H1 (cell line): ENCODE measurements around the gene ABCG1. TPM values are rescaled to one million over a fixed set of nuclear protein-coding genes. Genes with fewer than 3 reads are reported as not detected.

Source experiments
- CTCF ChIA-PET: fragments of 300-600 bp; sonication (Branson Sonifier 250); formaldehyde crosslinking; loops from one replicate; lab custom pipeline; 2021; ENCODE audit not compliant: partially characterized antibody; lab: Charles Lee
- POLR2A ChIA-PET: fragments of 300-600 bp; sonication (Branson Sonifier 250); formaldehyde crosslinking; loops from one replicate; lab custom pipeline; 2021; ENCODE audit warnings: inconsistent platforms; ENCODE audit not compliant: partially characterized antibody; lab: Charles Lee
- DNase-seq, 2 experiments: peaks; one replicate each; pipeline versions ENCODE4 v3.0.0 to v3.0.0-alpha.2; 2010 to 2022; ENCODE audit warnings: low spot score in 2 of 2, low read depth in 1 of 2, mixed read lengths in 1 of 2
- FAIRE-seq: peaks from 2 replicates; lab custom pipeline; 2011; peaks lifted over from hg19 to GRCh38; lab: Jason Lieb, UNC
- H2AFZ ChIP-seq: 2 replicates; pipeline ENCODE4 v1.8.1; 2012; ENCODE audit warnings: low read length, inconsistent platforms
- H2AK5ac ChIP-seq: 2 replicates; pipeline ENCODE4 v1.6.1; 2013; ENCODE audit warnings: low read depth, low read length
- H2BK120ac ChIP-seq: replicated peaks from 2 replicates; pipeline ENCODE3; 2013; ENCODE audit warnings: low read depth, low read length, inconsistent platforms
- H2BK12ac ChIP-seq: 2 replicates; pipeline ENCODE4 v1.6.1; 2013; ENCODE audit warnings: low read depth, low read length
- H2BK15ac ChIP-seq: 2 replicates; pipeline ENCODE4 v1.6.1; 2013; ENCODE audit warnings: low read length
- H2BK20ac ChIP-seq: 2 replicates; pipeline ENCODE4 v1.6.1; 2013; ENCODE audit warnings: low read length
- H2BK5ac ChIP-seq: 2 replicates; pipeline ENCODE4 v1.6.1; 2013; ENCODE audit warnings: low read depth, low read length
- H3K14ac ChIP-seq: 2 replicates; pipeline ENCODE4 v1.6.1; 2013; ENCODE audit warnings: inconsistent platforms; ENCODE audit not compliant: insufficient read length
- H3K18ac ChIP-seq: 2 replicates; pipeline ENCODE4 v1.6.1; 2013; ENCODE audit warnings: low read length; ENCODE audit errors: extremely low read depth
- H3K23ac ChIP-seq: 2 replicates; pipeline ENCODE4 v1.6.1; 2013; ENCODE audit warnings: inconsistent platforms; ENCODE audit not compliant: insufficient read length
- H3K23me2 ChIP-seq: 2 replicates; pipeline ENCODE4 v1.6.1; 2013; ENCODE audit warnings: low read depth, low read length
- H3K27ac ChIP-seq: 2 replicates; pipeline ENCODE4 v1.6.1; 2011; ENCODE audit warnings: low read depth, low read length, inconsistent platforms
- H3K27me3 ChIP-seq, 4 experiments: replicated peaks in 1 of 4; 1 replicate in 1 of 4; 2 replicates in 3 of 4; pipeline versions ENCODE4 v1.6.1 to v1.8.1; 2011 to 2013; ENCODE audit warnings: low read length in 3 of 4, mild to moderate bottlenecking in 3 of 4, inconsistent platforms in 2 of 4, mixed read lengths in 2 of 4, moderate library complexity in 1 of 4; ENCODE audit not compliant: control insufficient read depth in 3 of 4, insufficient read depth in 3 of 4; ENCODE audit errors: extremely low read depth in 1 of 4
- H3K36me3 ChIP-seq, 4 experiments: 2 replicates each; pipeline versions ENCODE4 v1.6.1 to v1.8.1; 2011 to 2013; ENCODE audit warnings: mild to moderate bottlenecking in 4 of 4, low read length in 3 of 4, moderate library complexity in 2 of 4, control low read depth in 1 of 4, inconsistent platforms in 1 of 4; ENCODE audit not compliant: insufficient read depth in 4 of 4, control insufficient read depth in 2 of 4
- H3K4ac ChIP-seq: replicated peaks from 2 replicates; pipeline ENCODE3; 2013; ENCODE audit warnings: low read length, low read depth, mixed read lengths, inconsistent platforms; ENCODE audit not compliant: insufficient read length
- H3K4me1 ChIP-seq, 4 experiments: replicated peaks in 1 of 4; 1 replicate in 1 of 4; 2 replicates in 3 of 4; pipeline versions ENCODE4 v1.6.1 to v1.8.1; 2011 to 2013; ENCODE audit warnings: low read length in 3 of 4, inconsistent platforms in 2 of 4, mixed read lengths in 1 of 4; ENCODE audit not compliant: insufficient read depth in 4 of 4, control insufficient read depth in 3 of 4
- H3K4me2 ChIP-seq, 2 experiments: 2 replicates each; pipeline versions ENCODE4 v1.6.1 to v1.8.1; 2011 to 2013; ENCODE audit warnings: low read depth in 2 of 2, low read length in 2 of 2, control low read depth in 1 of 2, inconsistent platforms in 1 of 2, mild to moderate bottlenecking in 1 of 2; ENCODE audit not compliant: insufficient read depth in 1 of 2
- H3K4me3 ChIP-seq, 4 experiments: fragments of 200-600, 300-600 bp in 1 of 4; sonication (generic), shearing (Covaris generic), sonication (Bioruptor Twin) in 1 of 4; 2 replicates each; pipeline versions ENCODE4 v1.5.1 to v1.8.1; 2011 to 2016; ENCODE audit warnings: low read length in 4 of 4, low read depth in 3 of 4, control low read depth in 2 of 4, inconsistent platforms in 2 of 4, mild to moderate bottlenecking in 2 of 4, mixed read lengths in 1 of 4, moderate library complexity in 1 of 4; ENCODE audit not compliant: insufficient read depth in 2 of 4; ENCODE audit errors: extremely low read depth in 1 of 4
- H3K56ac ChIP-seq: replicated peaks from 2 replicates; pipeline ENCODE3; 2013; ENCODE audit warnings: low read depth, mild to moderate bottlenecking, mixed read lengths, low read length, inconsistent platforms; ENCODE audit not compliant: insufficient read length
- H3K79me1 ChIP-seq: 2 replicates; pipeline ENCODE4 v1.6.1; 2013; ENCODE audit warnings: low read depth, low read length, control low read depth
- H3K79me2 ChIP-seq, 2 experiments: 2 replicates each; pipeline versions ENCODE4 v1.6.1 to v1.8.1; 2012 to 2013; ENCODE audit warnings: low read length in 2 of 2, mild to moderate bottlenecking in 2 of 2, inconsistent platforms in 1 of 2; ENCODE audit not compliant: insufficient read depth in 2 of 2, control insufficient read depth in 1 of 2
- H3K9ac ChIP-seq, 4 experiments: replicated peaks in 1 of 4; 1 replicate in 1 of 4; 2 replicates in 3 of 4; pipeline versions ENCODE4 v1.6.1 to v1.8.1; 2011 to 2013; ENCODE audit warnings: low read depth in 3 of 4, low read length in 3 of 4, control low read depth in 2 of 4, mild to moderate bottlenecking in 2 of 4, moderate library complexity in 2 of 4, inconsistent platforms in 1 of 4; ENCODE audit errors: extremely low read depth in 1 of 4
- H3K9me3 ChIP-seq, 2 experiments: 2 replicates each; pipeline versions ENCODE4 v1.6.1 to v1.8.1; 2012 to 2013; ENCODE audit warnings: mild to moderate bottlenecking in 2 of 2, moderate library complexity in 2 of 2, control low read depth in 1 of 2, inconsistent platforms in 1 of 2, low read depth in 1 of 2, low read length in 1 of 2, mixed read lengths in 1 of 2; ENCODE audit not compliant: insufficient read depth in 2 of 2
- H4K20me1 ChIP-seq, 2 experiments: replicated peaks in 1 of 2; 2 replicates each; pipeline versions ENCODE3 to v1.8.1; 2011 to 2013; ENCODE audit warnings: inconsistent platforms in 2 of 2, low read length in 2 of 2, mild to moderate bottlenecking in 1 of 2; ENCODE audit not compliant: insufficient read depth in 2 of 2, control insufficient read depth in 1 of 2
- H4K5ac ChIP-seq: 2 replicates; pipeline ENCODE4 v1.6.1; 2013; ENCODE audit warnings: low read length, low read depth, mixed read lengths, inconsistent platforms; ENCODE audit not compliant: insufficient read length
- H4K8ac ChIP-seq: 2 replicates; pipeline ENCODE4 v1.8.0; 2013; ENCODE audit warnings: mild to moderate bottlenecking, moderate library complexity, low read length, inconsistent platforms; ENCODE audit not compliant: insufficient read depth; ENCODE audit errors: extremely low read depth
- H4K91ac ChIP-seq: replicated peaks from 2 replicates; pipeline ENCODE3; 2013; ENCODE audit warnings: low read length, mixed read lengths, inconsistent platforms; ENCODE audit not compliant: insufficient read length
- ATF3 ChIP-seq: IDR thresholded peaks from 2 replicates; pipeline ENCODE4 v1.6.1; 2011; ENCODE audit warnings: low read depth, mild to moderate bottlenecking, low read length; ENCODE audit not compliant: insufficient read depth
- E2F6 ChIP-seq: IDR thresholded peaks from 2 replicates; pipeline ENCODE4 v1.6.1; 2012; ENCODE audit warnings: inconsistent platforms
- EZH2 ChIP-seq: fragments of 200-600 bp; sonication (generic); IDR thresholded peaks from 2 replicates; pipeline ENCODE4 v1.7.1; 2012; ENCODE audit warnings: low read depth, mild to moderate bottlenecking, moderate library complexity, low read length, inconsistent platforms; ENCODE audit not compliant: severe bottlenecking
- FOSL1 ChIP-seq: IDR thresholded peaks from 2 replicates; pipeline ENCODE4 v1.6.1; 2011; ENCODE audit warnings: mild to moderate bottlenecking, low read depth, low read length, moderate library complexity; ENCODE audit not compliant: insufficient read depth
- GTF2F1 ChIP-seq: IDR thresholded peaks from 2 replicates; pipeline ENCODE4 v1.6.1; 2012; ENCODE audit warnings: low read depth, low read length, improper control_type of control experiment, borderline replicate concordance
- POU5F1 ChIP-seq: IDR thresholded peaks from 2 replicates; pipeline ENCODE4 v1.6.1; 2011; ENCODE audit warnings: low read depth, mild to moderate bottlenecking, low read length, moderate library complexity
- SP2 ChIP-seq: IDR thresholded peaks from 2 replicates; pipeline ENCODE4 v1.6.1; 2012; ENCODE audit warnings: mild to moderate bottlenecking, low read length, inconsistent platforms
- TAF7 ChIP-seq: optimal IDR thresholded peaks from 2 replicates; pipeline ENCODE3; 2011; ENCODE audit warnings: low read depth, mild to moderate bottlenecking, inconsistent platforms, low read length, moderate library complexity, borderline replicate concordance
- TCF12 ChIP-seq: IDR thresholded peaks from 2 replicates; pipeline ENCODE4 v1.6.1; 2011; ENCODE audit warnings: low read depth, mild to moderate bottlenecking, low read length
- ZNF274 ChIP-seq: IDR thresholded peaks from 2 replicates; pipeline ENCODE4 v1.7.0; 2012; ENCODE audit warnings: low read length, borderline replicate concordance; ENCODE audit errors: extremely low read depth
- WGBS, 2 experiments: shearing (Covaris generic) in 1 of 2; methylation state at CpG; one replicate each; pipeline versions ENCODE4 v1.1.6 to v1.1.7; 2013 to 2015; ENCODE audit warnings: low lambda C conversion rate in 2 of 2, mixed read lengths in 2 of 2, inconsistent platforms in 1 of 2, low coverage in 1 of 2, missing lambda C conversion rate in 1 of 2; ENCODE audit not compliant: insufficient replicate concordance in 2 of 2, insufficient coverage in 1 of 2, insufficient read length in 1 of 2; ENCODE audit errors: extremely low coverage in 1 of 2, missing lambda C conversion rate in 1 of 2; 5-methylcytosine and 5-hydroxymethylcytosine counted together
- polyA plus RNA-seq, 7 experiments: library from polyadenylated mRNA; depleted of rRNA in 3 of 7; stranded (reverse) in 5 of 7; unstranded in 2 of 7; fragments of >200 nt in 5 of 7; fragments of 200-250 nt in 2 of 7; gene quantifications; 1 replicate in 5 of 7; 2 replicates in 1 of 7; 4 replicates in 1 of 7; pipeline versions ENCODE4 v1.2.1 to v1.2.3, GENCODE V29; 2011 to 2013; ENCODE audit warnings: missing spikeins in 2 of 7, mixed read lengths in 2 of 7
- total RNA-seq: library from RNA; stranded (reverse); fragmentation: NEBNext Ultra II Directional; extraction: Animal tissue kit (Norgen Biotek cat#: 25700); gene quantifications from 2 replicates; pipeline ENCODE4 v1.2.1, GENCODE V29; 2021

ABCG1 gene
- total and polyA plus RNA-seq, 2 of the 8 experiments (the other 6 are each of a cell fraction or from before 2014, with no cell fraction given): 2.1 to 4.0 TPM

GRCh38 chr21:42291751-42292562 is 73.0 kb downstream of the ABCG1 start:
- H2BK5ac ChIP-seq: peak overlapping the region; percentile 76; the same call in 1 of the 2 replicates
- H3K56ac ChIP-seq: peak overlapping the region; percentile 98
- no peak overlapping the region for H3K18ac ChIP-seq
- DNase-seq: no peak
- H3K23ac ChIP-seq: no peak overlapping the region
- CTCF ChIA-PET: interaction anchor here (0.7 to 2.1 kb wide), 7 partner anchors 11 to 253 kb away, joined by 3 to 13 read pairs (median 3); no protein-coding TSS in a partner anchor
- no peaks in the 10 kb centered on the region; a peak in 1 of 8 replicates for H3K36me3 ChIP-seq
- peak overlapping the region; percentile 15 for H4K91ac ChIP-seq
- H3K9me3 ChIP-seq: peaks cover 0 to 5% of the 10 kb centered on the region in 2 experiments; a peak in 2 of 4 replicates
- peaks cover 8% of the 10 kb centered on the region for H3K79me1 ChIP-seq
- H2BK120ac ChIP-seq: no peak overlapping the region
- H2AK5ac ChIP-seq: peak overlapping the region; percentile 97; the same call in 1 of the 2 replicates
- WGBS, 2 experiments: 87% methylated on average over 12 of the region's 22 CpGs; no CpG with 5 or more reads in 1 of the 2 experiments
- H3K79me2 ChIP-seq: no peaks in the 10 kb centered on the region
- H3K23me2 ChIP-seq: peaks cover 16% of the 10 kb centered on the region; the same call in 1 of the 2 replicates
- H3K4me3 ChIP-seq: no peak overlapping the region
- no peak overlapping the region for H3K14ac ChIP-seq
- POLR2A ChIA-PET: interaction anchor here (1.0 kb wide), 1 partner anchor 58 kb away, joined by 3 read pairs; no protein-coding TSS in a partner anchor
- H3K4me1 ChIP-seq: no peaks in the 10 kb centered on the region; a peak in 1 of 7 replicates
- H3K4me2 ChIP-seq: no peak overlapping the region
- H3K4ac ChIP-seq: no peak overlapping the region
- 0 out of 2 replicates have a peak overlapping the region, but pooled peaks have one; percentile 95 for H2BK12ac ChIP-seq
- no peak overlapping the region for H3K9ac ChIP-seq
- no peak overlapping the region for H2AFZ ChIP-seq
- H4K20me1 ChIP-seq: peaks cover 0 to 11% of the 10 kb centered on the region in 2 experiments
- peak overlapping the region; percentile 99; the same call in 1 of the 2 replicates for H2BK15ac ChIP-seq
- no peak overlapping the region for H2BK20ac ChIP-seq
- no peak overlapping the region for H3K27ac ChIP-seq
- no peak for FAIRE-seq
- no peaks in the 10 kb centered on the region; a peak in 1 of 7 replicates for H3K27me3 ChIP-seq
- H4K8ac ChIP-seq: no peak overlapping the region
- no peak overlapping the region for H4K5ac ChIP-seq
- no peak for TF ChIP-seq GTF2F1
- TF ChIP-seq SP2: no peak
- TF ChIP-seq POU5F1: no peak
- TF ChIP-seq TAF7: no peak
- no peak for TF ChIP-seq FOSL1
- no peak for TF ChIP-seq ATF3
- no peak for TF ChIP-seq ZNF274
- no peak for TF ChIP-seq EZH2
- no peak for TF ChIP-seq TCF12
- TF ChIP-seq E2F6: no peak
